DOHH2 (cell line): ENCODE results near the gene IQSEC1.

ENCODE experiments used
- H3F3A ChIP-seq: fragments of 200-600 bp; sonication (generic), shearing (Covaris generic); 2 replicates; pipeline ENCODE4 v1.6.0; 2016; ENCODE audit warnings: antibody characterized with exemption, mild to moderate bottlenecking; ENCODE audit not compliant: control insufficient read depth, insufficient read depth
- H3K27ac ChIP-seq: fragments of 200-600 bp; sonication (generic); 2 replicates; pipeline ENCODE4 v1.5.1; 2014; ENCODE audit warnings: low read depth, mild to moderate bottlenecking, low read length, moderate library complexity
- H3K27me3 ChIP-seq: fragments of 200-600 bp; sonication (generic); 2 replicates; pipeline ENCODE4 v1.6.1; 2014; ENCODE audit warnings: mild to moderate bottlenecking, low read length, mixed read lengths; ENCODE audit not compliant: control insufficient read depth
- H3K36me3 ChIP-seq: fragments of 200-600 bp; sonication (generic); 2 replicates; pipeline ENCODE4 v1.6.1; 2014; ENCODE audit warnings: mild to moderate bottlenecking, low read length, moderate library complexity, mixed read lengths; ENCODE audit not compliant: control insufficient read depth
- H3K4me1 ChIP-seq: fragments of 200-600 bp; sonication (generic); 2 replicates; pipeline ENCODE4 v1.6.1; 2014; ENCODE audit warnings: mild to moderate bottlenecking, low read length, mixed read lengths; ENCODE audit not compliant: control insufficient read depth
- H3K4me2 ChIP-seq: fragments of 200-600 bp; sonication (generic); 2 replicates; pipeline ENCODE4 v1.6.0; 2014; ENCODE audit warnings: mild to moderate bottlenecking, low read length, moderate library complexity
- H3K4me3 ChIP-seq: fragments of 200-600 bp; sonication (generic); 2 replicates; pipeline ENCODE4 v1.5.1; 2014; ENCODE audit warnings: mild to moderate bottlenecking, low read length, mixed read lengths
- H3K79me2 ChIP-seq: fragments of 200-600 bp; sonication (generic); 2 replicates; pipeline ENCODE4 v1.6.1; 2014; ENCODE audit warnings: mild to moderate bottlenecking, low read length, mixed read lengths; ENCODE audit not compliant: control insufficient read depth
- H3K9me2 ChIP-seq: fragments of 200-600 bp; sonication (generic); replicated peaks from 2 replicates; pipeline ENCODE4 v1.6.1; 2014; ENCODE audit warnings: mild to moderate bottlenecking, low read length, mixed read lengths; ENCODE audit not compliant: control insufficient read depth
- H3K9me3 ChIP-seq: fragments of 200-600 bp; sonication (generic); 2 replicates; pipeline ENCODE4 v1.6.1; 2014; ENCODE audit warnings: antibody characterized with exemption, low read length, mixed read lengths; ENCODE audit not compliant: control insufficient read depth, insufficient read depth
- H4K20me1 ChIP-seq: fragments of 200-600 bp; sonication (generic); 2 replicates; pipeline ENCODE4 v1.6.0; 2014; ENCODE audit warnings: low read depth, mild to moderate bottlenecking, antibody characterized with exemption, low read length, moderate library complexity; ENCODE audit not compliant: control insufficient read depth, insufficient read depth
- EZH2phosphoT487 ChIP-seq: fragments of 200-600 bp; sonication (generic); IDR thresholded peaks from 2 replicates; pipeline ENCODE4 v1.6.1; 2017; ENCODE audit warnings: borderline replicate concordance, mild to moderate bottlenecking, antibody characterized with exemption, low read length, moderate library complexity, mixed read lengths
- TF ChIP-seq, protein P1 (sequence below): fragments of 200-600 bp; sonication (generic); IDR thresholded peaks from one replicate; pipeline ENCODE4 v1.5.1; 2014; ENCODE audit warnings: antibody characterized with exemption, mild to moderate bottlenecking, low read depth, low read length; ENCODE audit not compliant: poor library complexity, severe bottlenecking

The IQSEC1 gene

DNA sequence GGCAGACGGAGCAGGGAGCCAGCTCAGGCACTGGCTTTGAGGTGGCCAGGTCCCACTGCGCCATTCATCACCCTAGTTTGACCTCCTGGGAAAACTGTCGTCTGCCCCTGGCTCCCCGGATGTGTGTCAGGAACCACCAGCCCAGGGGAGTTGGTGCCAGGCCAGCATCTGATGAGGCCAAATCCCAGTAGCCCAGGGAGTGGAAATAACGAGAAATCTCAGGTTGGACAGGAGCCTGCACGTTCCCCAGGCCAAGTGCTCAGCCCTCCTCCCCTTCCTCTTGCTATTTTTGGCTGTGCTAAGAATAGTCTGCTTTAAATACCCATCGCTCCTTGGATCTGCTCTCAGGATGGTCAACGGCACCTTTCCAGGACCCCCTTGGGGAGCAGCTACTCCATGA, 138.8 kb downstream of the IQSEC1 start:
- no peaks in the 10 kb centered on the region for H3K27me3 ChIP-seq
- H3F3A ChIP-seq: no peaks in the 10 kb centered on the region
- H3K79me2 ChIP-seq: no peaks in the 10 kb centered on the region
- H3K9me3 ChIP-seq: no peaks in the 10 kb centered on the region
- no peaks in the 10 kb centered on the region for H3K4me1 ChIP-seq
- H3K27ac ChIP-seq: no peak overlapping the region
- no peaks in the 10 kb centered on the region for H4K20me1 ChIP-seq
- no peak overlapping the region for H3K4me3 ChIP-seq
- no peaks in the 10 kb centered on the region for H3K9me2 ChIP-seq
- no peaks in the 10 kb centered on the region for H3K36me3 ChIP-seq
- TF ChIP-seq, protein P1, sequence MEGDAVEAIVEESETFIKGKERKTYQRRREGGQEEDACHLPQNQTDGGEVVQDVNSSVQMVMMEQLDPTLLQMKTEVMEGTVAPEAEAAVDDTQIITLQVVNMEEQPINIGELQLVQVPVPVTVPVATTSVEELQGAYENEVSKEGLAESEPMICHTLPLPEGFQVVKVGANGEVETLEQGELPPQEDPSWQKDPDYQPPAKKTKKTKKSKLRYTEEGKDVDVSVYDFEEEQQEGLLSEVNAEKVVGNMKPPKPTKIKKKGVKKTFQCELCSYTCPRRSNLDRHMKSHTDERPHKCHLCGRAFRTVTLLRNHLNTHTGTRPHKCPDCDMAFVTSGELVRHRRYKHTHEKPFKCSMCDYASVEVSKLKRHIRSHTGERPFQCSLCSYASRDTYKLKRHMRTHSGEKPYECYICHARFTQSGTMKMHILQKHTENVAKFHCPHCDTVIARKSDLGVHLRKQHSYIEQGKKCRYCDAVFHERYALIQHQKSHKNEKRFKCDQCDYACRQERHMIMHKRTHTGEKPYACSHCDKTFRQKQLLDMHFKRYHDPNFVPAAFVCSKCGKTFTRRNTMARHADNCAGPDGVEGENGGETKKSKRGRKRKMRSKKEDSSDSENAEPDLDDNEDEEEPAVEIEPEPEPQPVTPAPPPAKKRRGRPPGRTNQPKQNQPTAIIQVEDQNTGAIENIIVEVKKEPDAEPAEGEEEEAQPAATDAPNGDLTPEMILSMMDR: no peak
- no peak for TF ChIP-seq EZH2phosphoT487
- no peak overlapping the region for H3K4me2 ChIP-seq

DNA sequence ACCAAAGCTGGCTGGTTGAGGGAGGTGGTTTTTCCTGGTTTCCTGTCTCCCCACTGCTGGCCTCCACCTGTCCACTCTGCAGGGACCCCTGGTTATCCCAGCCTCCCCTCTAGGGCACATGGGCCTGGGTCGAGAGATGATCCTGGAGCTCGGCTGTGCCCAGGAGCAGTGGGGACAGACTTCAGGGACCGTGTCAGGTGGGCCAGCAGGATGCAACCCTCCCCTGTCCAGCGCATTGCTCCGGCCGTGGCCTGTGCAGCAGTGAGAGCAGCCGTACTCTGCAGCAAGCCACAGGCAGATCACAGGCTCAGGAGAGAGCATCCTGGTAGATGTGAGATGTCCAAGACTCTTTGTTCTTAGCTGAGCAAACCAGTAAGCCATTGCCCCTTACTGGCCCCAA, 139.3 kb downstream of the IQSEC1 start:
- H3K9me3 ChIP-seq: no peaks in the 10 kb centered on the region
- no peaks in the 10 kb centered on the region for H3K79me2 ChIP-seq
- no peak overlapping the region for H3K4me2 ChIP-seq
- no peak overlapping the region for H3K4me3 ChIP-seq
- H3K9me2 ChIP-seq: no peaks in the 10 kb centered on the region
- no peak overlapping the region for H3K27ac ChIP-seq
- H3F3A ChIP-seq: no peaks in the 10 kb centered on the region
- H3K4me1 ChIP-seq: no peaks in the 10 kb centered on the region
- H3K36me3 ChIP-seq: no peaks in the 10 kb centered on the region
- TF ChIP-seq, protein P1: no peak
- no peak for TF ChIP-seq EZH2phosphoT487
- H3K27me3 ChIP-seq: no peaks in the 10 kb centered on the region
- H4K20me1 ChIP-seq: no peaks in the 10 kb centered on the region

DNA sequence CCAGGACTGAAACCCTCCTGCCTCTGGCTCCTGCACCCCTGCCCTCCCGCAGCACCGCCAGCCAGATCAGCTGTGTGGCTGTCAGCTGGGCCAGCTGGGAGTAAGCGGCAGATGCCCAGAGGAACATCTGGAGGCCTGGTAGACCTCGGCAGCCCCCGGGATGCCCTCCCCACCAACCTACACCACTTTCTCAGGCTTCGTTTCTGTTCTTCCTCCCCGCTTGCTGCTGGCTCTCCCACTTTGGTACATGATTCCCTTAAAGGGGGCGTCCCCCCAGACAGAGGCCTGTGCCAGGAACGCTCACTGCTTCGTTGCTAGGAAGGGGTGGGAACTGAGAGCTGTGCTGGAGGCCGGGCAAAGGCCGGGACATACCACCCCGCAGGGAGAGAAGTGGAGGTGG, 140.5 kb downstream of the IQSEC1 start:
- Histone ChIP-seq H3K9me2 (no peaks in the 10 kb centered on the region), H3K79me2 (no peaks in the 10 kb centered on the region), H3K27ac (no peak overlapping the region), H3K4me3 (no peak overlapping the region), H3K4me2 (no peak overlapping the region), H3K36me3 (no peaks in the 10 kb centered on the region), H3K27me3 (no peaks in the 10 kb centered on the region), H3K9me3 (no peaks in the 10 kb centered on the region), H4K20me1 (no peaks in the 10 kb centered on the region), H3K4me1 (no peaks in the 10 kb centered on the region), H3F3A (no peaks in the 10 kb centered on the region)
- TF ChIP-seq, protein P1: no peak
- TF ChIP-seq EZH2phosphoT487: no peak

DNA sequence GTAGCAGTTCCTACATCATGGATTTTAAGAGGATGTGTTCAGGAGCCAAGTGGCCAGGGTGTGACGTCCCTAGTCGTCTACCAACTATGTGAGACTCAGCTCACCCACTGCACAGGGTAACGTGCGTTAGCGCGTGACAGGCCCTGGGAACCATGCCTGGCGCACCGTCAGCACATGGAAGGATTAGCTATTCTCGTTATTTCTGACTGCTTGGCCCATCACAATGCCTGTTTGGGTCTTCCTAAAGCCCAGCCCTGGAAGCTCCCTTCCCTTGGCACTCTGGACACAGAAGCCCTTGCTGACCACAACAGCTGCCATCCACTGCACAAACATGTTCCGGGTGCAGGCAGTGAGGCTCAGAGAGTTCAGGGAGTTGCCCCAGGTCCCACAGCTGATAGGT, 140.9 kb downstream of the IQSEC1 start:
- Histone ChIP-seq H3K4me3 (no peak overlapping the region), H3K9me3 (no peaks in the 10 kb centered on the region), H3K36me3 (no peaks in the 10 kb centered on the region), H3K79me2 (no peaks in the 10 kb centered on the region), H3K4me1 (no peaks in the 10 kb centered on the region), H3K27me3 (no peaks in the 10 kb centered on the region), H3K27ac (no peak overlapping the region), H4K20me1 (no peaks in the 10 kb centered on the region), H3K9me2 (no peaks in the 10 kb centered on the region), H3F3A (no peaks in the 10 kb centered on the region), H3K4me2 (no peak overlapping the region)
- TF ChIP-seq EZH2phosphoT487: no peak
- TF ChIP-seq, protein P1: no peak
